ENCODE results near the gene HMCN2.

Gene HMCN2

GRCh38 chr9:130265431-130266235 is at the start of gene HMCN2:
Gene HMCN2, plus strand, starts transcription at chr9:130265760. Its CDS starts 119 bp downstream, at chr9:130265879.
- Histone ChIP-seq H3K9me3 (ENCODE audit: control insufficient read depth, low read length) (no peaks in the 10 kb centered on the region), H3K4me3 (ENCODE audit: low read depth, low read length) (no peak within 1 kb of the TSS), H3K27me3 (ENCODE audit: control insufficient read depth, insufficient read depth, low read length) (no peaks in the 10 kb centered on the region), H3K4me2 (ENCODE audit: low read length) (no peak within 1 kb of the TSS), H2AFZ (no peak within 1 kb of the TSS), H3K27ac (no peak within 1 kb of the TSS), H3K79me2 (no peaks in the 10 kb centered on the region), H3K4me1 (no peaks in the 10 kb centered on the region), H3K9ac (no peak within 1 kb of the TSS), H3K36me3 (ENCODE audit: control insufficient read depth, insufficient read depth, low read length) (no peaks in the 10 kb centered on the region)
- TF ChIP-seq CTCF (IDR thresholded peaks at IDR 0.05): no peak

- Histone ChIP-seq H3K36me3 (ENCODE audit: control insufficient read depth, insufficient read depth, low read length) (no peaks in the 10 kb centered on the region), H3K27me3 (ENCODE audit: control insufficient read depth, insufficient read depth, low read length) (no peaks in the 10 kb centered on the region), H3K9ac (no peak overlapping the region), H3K9me3 (ENCODE audit: control insufficient read depth, low read length) (no peaks in the 10 kb centered on the region), H3K4me3 (ENCODE audit: low read depth, low read length) (no peak overlapping the region), H3K4me2 (ENCODE audit: low read length) (no peak overlapping the region), H3K27ac (no peak overlapping the region), H3K79me2 (no peaks in the 10 kb centered on the region), H3K4me1 (no peaks in the 10 kb centered on the region), H2AFZ (no peak overlapping the region)
- no peak for TF ChIP-seq CTCF (IDR thresholded peaks at IDR 0.05)
Measured at GRCh38 chr9:130217838-130218237, 47.7 kb upstream of the HMCN2 start.

GRCh38 chr9:130219661-130220096 is 45.9 kb upstream of the HMCN2 start:
- Histone ChIP-seq H2AFZ (no peak overlapping the region), H3K27ac (no peak overlapping the region), H3K4me1 (no peaks in the 10 kb centered on the region), H3K9ac (no peak overlapping the region), H3K4me3 (ENCODE audit: low read depth, low read length) (no peak overlapping the region), H3K36me3 (ENCODE audit: control insufficient read depth, insufficient read depth, low read length) (no peaks in the 10 kb centered on the region), H3K4me2 (ENCODE audit: low read length) (no peak overlapping the region), H3K9me3 (ENCODE audit: control insufficient read depth, low read length) (no peaks in the 10 kb centered on the region), H3K79me2 (no peaks in the 10 kb centered on the region), H3K27me3 (ENCODE audit: control insufficient read depth, insufficient read depth, low read length) (no peaks in the 10 kb centered on the region)
- TF ChIP-seq CTCF (IDR thresholded peaks at IDR 0.05): no peak

- Histone ChIP-seq H3K4me2 (ENCODE audit: low read length) (no peak overlapping the region), H3K27me3 (ENCODE audit: control insufficient read depth, insufficient read depth, low read length) (no peaks in the 10 kb centered on the region), H3K9me3 (ENCODE audit: control insufficient read depth, low read length) (no peaks in the 10 kb centered on the region), H3K9ac (no peak overlapping the region), H3K27ac (no peak overlapping the region), H3K4me3 (ENCODE audit: low read depth, low read length) (no peak overlapping the region), H3K36me3 (ENCODE audit: control insufficient read depth, insufficient read depth, low read length) (no peaks in the 10 kb centered on the region), H2AFZ (no peak overlapping the region), H3K79me2 (no peaks in the 10 kb centered on the region), H3K4me1 (no peaks in the 10 kb centered on the region)
- TF ChIP-seq CTCF (IDR thresholded peaks at IDR 0.05): no peak
Measured at GRCh38 chr9:130220352-130220751, 45.2 kb upstream of the HMCN2 start.

GRCh38 chr9:130222833-130223232 is 42.7 kb upstream of the HMCN2 start:
- Histone ChIP-seq H3K79me2 (no peaks in the 10 kb centered on the region), H3K27me3 (ENCODE audit: control insufficient read depth, insufficient read depth, low read length) (no peaks in the 10 kb centered on the region), H3K4me3 (ENCODE audit: low read depth, low read length) (no peak overlapping the region), H3K9me3 (ENCODE audit: control insufficient read depth, low read length) (no peaks in the 10 kb centered on the region), H3K4me1 (no peaks in the 10 kb centered on the region), H3K27ac (no peak overlapping the region), H3K9ac (no peak overlapping the region), H3K36me3 (ENCODE audit: control insufficient read depth, insufficient read depth, low read length) (no peaks in the 10 kb centered on the region), H3K4me2 (ENCODE audit: low read length) (no peak overlapping the region), H2AFZ (no peak overlapping the region)
- no peak for TF ChIP-seq CTCF (IDR thresholded peaks at IDR 0.05)

Data from parathyroid adenoma (tissue), 2 donors.